Measurements from ENCODE around the gene NIP7. TPM values are rescaled to one million over a fixed set of nuclear protein-coding genes. Genes with fewer than 3 reads are reported as not detected.
A peak's percentile ranks its signal among the peaks of the same experiment; 100 is the strongest.
"Not testable (repeated sequence)": the region's sequence is repeated elsewhere in the genome, so short reads cannot be mapped to it uniquely, and the experiment has no call there.

Gene NIP7
- total and polyA plus RNA-seq, 2 donors from 2014 or later, result 9.9 to 20.2 TPM

- no peak overlapping the region for H3K4me3 ChIP-seq (ENCODE audit: low read length in 3 of 3)
- intact Hi-C loops (cut with DNase I), result no loop called here
- H3K36me3 ChIP-seq (ENCODE audit: control insufficient read depth in 2 of 3, insufficient read depth in 3 of 3, low read length in 3 of 3), result peaks cover 0 to 4% (median 0%) of the 10 kb centered on the region in 3 donors
- DNase-seq (no peak), FAIRE-seq (no peak)
- no peak for TF ChIP-seq CTCF (IDR thresholded peaks at IDR 0.05; ENCODE audit: borderline replicate concordance, extremely low read depth, insufficient read depth)
- H3K27me3 ChIP-seq (ENCODE audit: control insufficient read depth, insufficient read depth, low read length), result no peaks in the 10 kb centered on the region
- no peaks in the 10 kb centered on the region for H3K9me3 ChIP-seq (ENCODE audit: control insufficient read depth in 2 of 3, insufficient read depth in 1 of 3, low read length in 3 of 3)
- H3K9ac ChIP-seq (ENCODE audit: low read length in 3 of 3), result no peak overlapping the region
- H3K4me1 ChIP-seq (ENCODE audit: control insufficient read depth in 2 of 3, insufficient read depth in 2 of 3, low read depth in 1 of 3, low read length in 3 of 3), result peaks cover 0 to 3% (median 0%) of the 10 kb centered on the region in 3 donors
- no peak overlapping the region for H3K27ac ChIP-seq (ENCODE audit: low read depth in 2 of 2, low read length in 2 of 2)
Measured at GRCh38 chr16:69350536-69351133, 11.1 kb downstream of the NIP7 start.

- H3K36me3 ChIP-seq (ENCODE audit: control insufficient read depth in 2 of 3, insufficient read depth in 3 of 3, low read length in 3 of 3), result peaks cover 0 to 10% (median 5%) of the 10 kb centered on the region in 3 donors
- peak within 1 kb of the TSS in 2 of 3 donors; percentile 49 to 59 for H3K4me3 ChIP-seq (ENCODE audit: low read length in 3 of 3)
- no peak for FAIRE-seq
- intact Hi-C loops (cut with DNase I), result no loop called here
- no peaks in the 10 kb centered on the region for H3K9me3 ChIP-seq (ENCODE audit: control insufficient read depth in 2 of 3, insufficient read depth in 1 of 3, low read length in 3 of 3)
- TF ChIP-seq CTCF (IDR thresholded peaks at IDR 0.05; ENCODE audit: borderline replicate concordance, extremely low read depth, insufficient read depth), result no peak
- DNase-seq, result peak in 3 of 5 donors; percentile 33 to 61 (median 37)
- peaks cover 0 to 3% (median 0%) of the 10 kb centered on the region in 3 donors for H3K4me1 ChIP-seq (ENCODE audit: control insufficient read depth in 2 of 3, insufficient read depth in 2 of 3, low read depth in 1 of 3, low read length in 3 of 3)
- peak within 1 kb of the TSS in 1 of 3 donors; percentile 14 for H3K9ac ChIP-seq (ENCODE audit: low read length in 3 of 3)
- peak within 1 kb of the TSS in 1 of 2 donors; percentile 8 for H3K27ac ChIP-seq (ENCODE audit: low read depth in 2 of 2, low read length in 2 of 2)
- H3K27me3 ChIP-seq (ENCODE audit: control insufficient read depth, insufficient read depth, low read length), result no peaks in the 10 kb centered on the region
Measured at GRCh38 chr16:69351309-69352027, 11.9 kb downstream of the NIP7 start, which contains the start of gene TMED6. TSS of gene TMED6 (minus strand) at chr16:69351786. CDS start at chr16:69351753, 33 bp downstream.

- H3K27me3 ChIP-seq (ENCODE audit: control insufficient read depth, insufficient read depth, low read length); FAIRE-seq: not testable (repeated sequence)
Measured at GRCh38 chr16:69360070-69360469, 20.5 kb downstream of the NIP7 start.

GRCh38 chr16:69363281-69363717, 23.7 kb downstream of the NIP7 start:
- H3K9me3 ChIP-seq (ENCODE audit: control insufficient read depth in 2 of 3, insufficient read depth in 1 of 3, low read length in 3 of 3), result no peaks in the 10 kb centered on the region
- intact Hi-C loops (cut with DNase I), result no loop called here
- H3K27ac ChIP-seq (ENCODE audit: low read depth in 2 of 2, low read length in 2 of 2), result no peak overlapping the region
- no peaks in the 10 kb centered on the region for H3K27me3 ChIP-seq (ENCODE audit: control insufficient read depth, insufficient read depth, low read length)
- H3K36me3 ChIP-seq (ENCODE audit: control insufficient read depth in 2 of 3, insufficient read depth in 3 of 3, low read length in 3 of 3), result peaks cover 9 to 38% (median 23%) of the 10 kb centered on the region in 3 donors
- no peak for FAIRE-seq
- no peak overlapping the region for H3K4me3 ChIP-seq (ENCODE audit: low read length in 3 of 3)
- H3K9ac ChIP-seq (ENCODE audit: low read length in 3 of 3), result no peak overlapping the region
- DNase-seq, result no peak
- no peak for TF ChIP-seq CTCF (IDR thresholded peaks at IDR 0.05; ENCODE audit: borderline replicate concordance, extremely low read depth, insufficient read depth)
- H3K4me1 ChIP-seq (ENCODE audit: control insufficient read depth in 2 of 3, insufficient read depth in 2 of 3, low read depth in 1 of 3, low read length in 3 of 3), result no peaks in the 10 kb centered on the region

More at GRCh38 chr16:69360070-69360469, 20.5 kb downstream of the NIP7 start:
- intact Hi-C loops (cut with DNase I); H3K9me3 ChIP-seq (ENCODE audit: control insufficient read depth in 2 of 3, insufficient read depth in 1 of 3, low read length in 3 of 3); H3K9ac ChIP-seq (ENCODE audit: low read length in 3 of 3); H3K27ac ChIP-seq (ENCODE audit: low read depth in 2 of 2, low read length in 2 of 2); H3K4me1 ChIP-seq (ENCODE audit: control insufficient read depth in 2 of 3, insufficient read depth in 2 of 3, low read depth in 1 of 3, low read length in 3 of 3); H3K4me3 ChIP-seq (ENCODE audit: low read length in 3 of 3); DNase-seq: not testable (repeated sequence)
- H3K36me3 ChIP-seq (ENCODE audit: control insufficient read depth in 2 of 3, insufficient read depth in 3 of 3, low read length in 3 of 3), result peaks cover 0 to 24% (median 10%) of the 10 kb centered on the region in 3 donors
